Measurements from ENCODE around the gene EFCC1. TPM values are rescaled to one million over a fixed set of nuclear protein-coding genes. Genes with fewer than 3 reads are reported as not detected.

The EFCC1 gene
- total RNA-seq, 1 experiment from 2014 or later = 0.24 TPM

DNA sequence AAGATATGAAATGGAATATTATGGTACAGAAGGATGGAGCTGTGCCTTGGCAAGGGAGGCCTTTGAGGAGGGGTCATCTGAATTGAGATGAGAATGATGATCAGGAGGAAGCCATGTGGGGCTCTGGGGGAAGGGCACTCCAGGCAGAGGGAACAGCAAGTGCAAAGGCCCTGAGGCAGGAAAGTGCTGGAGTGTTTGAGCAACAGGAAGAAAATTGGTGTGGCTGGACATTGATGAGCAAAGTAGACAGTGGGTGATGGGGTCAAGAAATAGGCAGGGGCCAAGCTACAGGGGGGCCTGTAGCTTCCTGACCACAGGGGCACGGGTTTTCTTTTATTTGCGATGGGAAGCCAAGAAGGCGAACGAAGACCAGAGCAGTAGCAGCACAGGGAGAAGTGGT lies 56.1 kb downstream of the EFCC1 start:
- CTCF ChIA-PET = no interaction called here
- no peak overlapping the region for H2AFZ ChIP-seq

DNA sequence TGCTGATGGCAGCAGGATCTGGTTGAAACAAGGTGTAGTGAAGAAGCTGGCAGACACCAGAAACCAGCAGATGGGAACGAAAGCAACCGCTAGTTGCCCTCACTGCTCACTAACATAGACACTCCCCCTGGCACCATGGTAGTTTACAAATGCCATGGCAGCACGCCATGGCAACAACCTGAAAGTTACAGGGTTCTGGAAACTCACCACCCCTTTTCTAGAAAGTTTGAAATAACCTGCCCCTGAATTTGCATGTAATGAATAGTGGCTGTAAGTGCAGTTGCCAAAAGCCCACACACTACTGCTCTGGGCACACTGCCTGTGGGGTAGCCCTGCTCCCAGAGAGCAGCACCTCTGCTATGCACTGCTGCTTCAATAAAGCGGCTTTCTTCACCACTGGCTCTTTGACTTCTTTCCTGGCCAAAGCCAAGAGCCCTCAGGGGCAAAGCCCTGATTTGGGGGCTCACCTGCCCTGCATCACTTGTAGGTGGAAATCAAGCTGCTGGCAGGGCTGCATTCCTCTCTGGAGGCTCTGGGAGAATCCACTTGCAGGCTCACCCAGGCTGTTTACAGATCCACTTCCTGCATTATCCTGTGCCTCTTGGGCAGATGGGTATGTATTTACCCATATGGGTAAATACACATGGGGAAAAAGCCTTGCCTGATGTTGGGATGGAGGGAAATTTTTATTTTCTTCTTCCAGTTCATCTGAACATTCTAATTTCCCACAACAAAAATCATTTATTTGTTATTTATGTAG lies 57.5 kb downstream of the EFCC1 start:
- Histone ChIP-seq H3K9me3 (ENCODE audit: insufficient read depth, low read depth) (no peaks in the 10 kb centered on the region), H3K4me2 (no peak overlapping the region), H3F3A (ENCODE audit: insufficient read depth, low read depth) (no peaks in the 10 kb centered on the region), H4K20me1 (ENCODE audit: insufficient read depth) (no peaks in the 10 kb centered on the region), H3K9me2 (ENCODE audit: insufficient read depth) (no peaks in the 10 kb centered on the region), H3K4me1 (replicated peaks; ENCODE audit: insufficient read depth) (no peaks in the 10 kb centered on the region), H3K36me3 (ENCODE audit: low read depth) (no peaks in the 10 kb centered on the region), H3K79me2 (ENCODE audit: low read depth) (no peaks in the 10 kb centered on the region), H3K4me3 (no peak overlapping the region), H3K27me3 (ENCODE audit: insufficient read depth, low read depth) (no peaks in the 10 kb centered on the region), H2AFZ (no peak overlapping the region), H3K27ac (no peak overlapping the region)
- POLR2A ChIA-PET (ENCODE audit: unreplicated experiment) = no interaction called here
- TF ChIP-seq, protein P1, sequence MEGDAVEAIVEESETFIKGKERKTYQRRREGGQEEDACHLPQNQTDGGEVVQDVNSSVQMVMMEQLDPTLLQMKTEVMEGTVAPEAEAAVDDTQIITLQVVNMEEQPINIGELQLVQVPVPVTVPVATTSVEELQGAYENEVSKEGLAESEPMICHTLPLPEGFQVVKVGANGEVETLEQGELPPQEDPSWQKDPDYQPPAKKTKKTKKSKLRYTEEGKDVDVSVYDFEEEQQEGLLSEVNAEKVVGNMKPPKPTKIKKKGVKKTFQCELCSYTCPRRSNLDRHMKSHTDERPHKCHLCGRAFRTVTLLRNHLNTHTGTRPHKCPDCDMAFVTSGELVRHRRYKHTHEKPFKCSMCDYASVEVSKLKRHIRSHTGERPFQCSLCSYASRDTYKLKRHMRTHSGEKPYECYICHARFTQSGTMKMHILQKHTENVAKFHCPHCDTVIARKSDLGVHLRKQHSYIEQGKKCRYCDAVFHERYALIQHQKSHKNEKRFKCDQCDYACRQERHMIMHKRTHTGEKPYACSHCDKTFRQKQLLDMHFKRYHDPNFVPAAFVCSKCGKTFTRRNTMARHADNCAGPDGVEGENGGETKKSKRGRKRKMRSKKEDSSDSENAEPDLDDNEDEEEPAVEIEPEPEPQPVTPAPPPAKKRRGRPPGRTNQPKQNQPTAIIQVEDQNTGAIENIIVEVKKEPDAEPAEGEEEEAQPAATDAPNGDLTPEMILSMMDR (conservative IDR thresholded peaks at IDR 0.05) = no peak
- TF ChIP-seq EZH2 (IDR thresholded peaks at IDR 0.05; ENCODE audit: low read depth) = no peak
- intact Hi-C loops (cut with micrococcal nuclease; ENCODE audit: unreplicated experiment) = loop anchor here (5.0 to 10.0 kb wide), 3 partner anchors 64 to 1384 kb away; partner anchors contain the start of genes ABTB1 and RAB43
- CTCF ChIA-PET = interaction anchor here (0.6 kb wide), 1 partner anchor 89 kb away, joined by 4 read pairs; no protein-coding TSS in a partner anchor
- BruUV-seq (replicated peaks) = no TSS peak
- peak in 1 of 2 experiments; percentile 47 for DNase-seq

More for the DNA sequence above, 56.1 kb downstream of the EFCC1 start:
- no TSS peak for BruUV-seq (replicated peaks)
- Histone ChIP-seq H4K20me1 (ENCODE audit: insufficient read depth) (no peaks in the 10 kb centered on the region), H3K79me2 (ENCODE audit: low read depth) (no peaks in the 10 kb centered on the region), H3F3A (ENCODE audit: insufficient read depth, low read depth) (no peaks in the 10 kb centered on the region), H3K4me1 (replicated peaks; ENCODE audit: insufficient read depth) (no peaks in the 10 kb centered on the region; the same call in 1 of the 2 replicates), H3K27ac (no peak overlapping the region), H3K4me3 (no peak overlapping the region), H3K9me2 (ENCODE audit: insufficient read depth) (no peaks in the 10 kb centered on the region), H3K27me3 (ENCODE audit: insufficient read depth, low read depth) (no peaks in the 10 kb centered on the region), H3K36me3 (ENCODE audit: low read depth) (no peaks in the 10 kb centered on the region), H3K4me2 (no peak overlapping the region), H3K9me3 (ENCODE audit: insufficient read depth, low read depth) (no peaks in the 10 kb centered on the region)
- intact Hi-C loops (cut with micrococcal nuclease; ENCODE audit: unreplicated experiment) = loop anchor here (5.0 to 10.0 kb wide), 3 partner anchors 65 to 1382 kb away; partner anchors contain the start of genes ABTB1 and RAB43
- POLR2A ChIA-PET (ENCODE audit: unreplicated experiment) = no interaction called here
- no peak for TF ChIP-seq EZH2 (IDR thresholded peaks at IDR 0.05; ENCODE audit: low read depth)
- TF ChIP-seq, protein P1 (conservative IDR thresholded peaks at IDR 0.05) = no peak
- DNase-seq = no peak

DNA sequence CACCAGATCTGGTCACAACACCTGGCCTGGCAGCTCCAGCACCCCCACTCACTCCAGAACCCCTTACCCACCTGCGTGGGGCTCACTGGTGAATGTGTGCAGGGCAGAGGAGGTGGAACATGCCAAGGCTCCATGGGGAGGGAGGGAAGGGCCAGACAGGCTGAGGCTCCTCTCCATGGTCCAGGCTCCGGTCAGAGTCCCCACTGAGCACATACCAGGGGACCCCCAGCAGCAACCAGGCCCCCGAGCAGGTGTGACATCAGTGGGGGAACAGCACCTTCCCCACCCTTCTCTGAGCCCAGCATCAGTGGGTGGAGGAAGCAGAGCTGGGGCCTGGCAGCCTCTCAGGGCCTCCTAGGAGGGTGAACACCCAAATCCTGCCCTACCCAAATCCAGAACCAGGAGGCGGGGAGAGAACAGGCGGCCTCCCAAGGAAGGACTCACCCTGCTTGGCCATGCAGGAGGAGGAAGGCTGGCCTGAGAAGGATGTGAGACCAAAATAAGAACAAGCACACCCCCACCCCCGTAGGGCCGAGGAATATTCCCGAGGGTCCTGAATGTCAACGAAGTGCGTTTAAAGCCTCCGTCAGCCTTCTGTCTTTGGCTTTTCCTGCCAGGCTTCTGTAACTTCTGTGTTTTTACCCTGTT lies 58.3 kb downstream of the EFCC1 start:
- Histone ChIP-seq H3K27me3 (ENCODE audit: insufficient read depth, low read depth) (no peaks in the 10 kb centered on the region), H2AFZ (no peak overlapping the region), H3K4me3 (no peak overlapping the region), H3K36me3 (ENCODE audit: low read depth) (no peaks in the 10 kb centered on the region), H3K27ac (no peak overlapping the region), H3K9me3 (ENCODE audit: insufficient read depth, low read depth) (no peaks in the 10 kb centered on the region), H3K79me2 (ENCODE audit: low read depth) (no peaks in the 10 kb centered on the region), H3K4me2 (no peak overlapping the region), H3F3A (ENCODE audit: insufficient read depth, low read depth) (no peaks in the 10 kb centered on the region), H3K9me2 (ENCODE audit: insufficient read depth) (no peaks in the 10 kb centered on the region), H3K4me1 (replicated peaks; ENCODE audit: insufficient read depth) (no peaks in the 10 kb centered on the region), H4K20me1 (ENCODE audit: insufficient read depth) (no peaks in the 10 kb centered on the region)
- CTCF ChIA-PET = no interaction called here
- TF ChIP-seq, protein P1 (conservative IDR thresholded peaks at IDR 0.05) = no peak
- no peak for TF ChIP-seq EZH2 (IDR thresholded peaks at IDR 0.05; ENCODE audit: low read depth)
- POLR2A ChIA-PET (ENCODE audit: unreplicated experiment) = no interaction called here
- BruUV-seq (replicated peaks) = no TSS peak
- DNase-seq = no peak
- intact Hi-C loops (cut with micrococcal nuclease; ENCODE audit: unreplicated experiment) = loop anchor here (5.0 to 10.0 kb wide), 3 partner anchors 63 to 1385 kb away; partner anchors contain the start of genes ABTB1 and RAB43

All from PC-9 (cell line).